Measurements from ENCODE around the gene KLF6.

Gene KLF6

DNA sequence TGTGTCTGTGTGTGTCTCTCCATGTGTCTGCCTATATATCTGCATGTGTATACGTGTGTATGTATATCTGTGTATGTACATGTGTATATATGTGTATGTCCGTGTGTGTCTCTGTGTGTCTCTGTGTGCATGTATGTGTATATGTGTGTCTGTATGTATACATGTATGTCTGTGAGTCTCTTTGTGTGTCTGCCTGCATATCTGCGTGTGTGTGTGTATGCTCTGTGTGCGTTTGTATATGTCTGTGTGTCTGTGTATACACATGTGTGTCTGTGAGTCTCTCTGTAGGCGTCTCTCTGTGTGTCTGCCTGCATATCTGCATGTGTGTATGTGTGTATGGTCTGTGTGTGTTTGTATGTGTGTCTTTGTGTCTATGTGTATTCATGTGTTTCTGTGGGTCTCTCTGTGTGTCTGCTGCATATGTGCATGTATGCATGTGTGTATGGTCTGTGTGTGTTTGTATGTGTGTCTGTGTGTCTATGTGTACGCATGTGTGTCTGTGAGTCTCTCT lies 23.7 kb upstream of the KLF6 start:
- DNase-seq = no peak

DNA sequence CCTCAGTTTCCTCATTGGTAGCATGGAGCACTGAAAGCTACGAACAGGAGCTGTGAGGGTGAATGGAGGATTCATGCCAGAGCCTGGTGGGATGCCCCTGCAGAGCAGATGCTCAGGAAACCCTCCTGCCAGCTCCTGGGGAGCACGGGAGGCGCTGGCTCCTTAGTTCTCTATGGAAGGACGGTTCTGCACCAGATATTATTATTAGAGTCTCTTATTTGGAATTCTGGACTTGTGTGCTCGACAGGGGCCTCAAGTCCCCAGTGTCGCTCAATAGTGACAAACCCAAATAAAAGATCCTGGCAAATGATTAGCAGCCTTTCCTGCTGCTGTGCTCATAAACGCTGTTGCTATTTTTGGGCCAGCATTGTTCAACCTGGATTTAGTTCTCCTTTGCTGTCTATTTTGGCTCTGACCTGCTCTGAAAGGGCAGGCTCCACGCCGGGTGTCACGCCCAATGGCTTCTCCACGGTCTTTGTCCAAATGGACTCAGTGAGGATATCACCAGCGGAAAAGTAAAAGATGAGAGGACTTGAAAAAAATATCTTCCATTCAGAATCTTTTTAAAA lies 23.0 kb upstream of the KLF6 start:
- no peak for DNase-seq

DNA sequence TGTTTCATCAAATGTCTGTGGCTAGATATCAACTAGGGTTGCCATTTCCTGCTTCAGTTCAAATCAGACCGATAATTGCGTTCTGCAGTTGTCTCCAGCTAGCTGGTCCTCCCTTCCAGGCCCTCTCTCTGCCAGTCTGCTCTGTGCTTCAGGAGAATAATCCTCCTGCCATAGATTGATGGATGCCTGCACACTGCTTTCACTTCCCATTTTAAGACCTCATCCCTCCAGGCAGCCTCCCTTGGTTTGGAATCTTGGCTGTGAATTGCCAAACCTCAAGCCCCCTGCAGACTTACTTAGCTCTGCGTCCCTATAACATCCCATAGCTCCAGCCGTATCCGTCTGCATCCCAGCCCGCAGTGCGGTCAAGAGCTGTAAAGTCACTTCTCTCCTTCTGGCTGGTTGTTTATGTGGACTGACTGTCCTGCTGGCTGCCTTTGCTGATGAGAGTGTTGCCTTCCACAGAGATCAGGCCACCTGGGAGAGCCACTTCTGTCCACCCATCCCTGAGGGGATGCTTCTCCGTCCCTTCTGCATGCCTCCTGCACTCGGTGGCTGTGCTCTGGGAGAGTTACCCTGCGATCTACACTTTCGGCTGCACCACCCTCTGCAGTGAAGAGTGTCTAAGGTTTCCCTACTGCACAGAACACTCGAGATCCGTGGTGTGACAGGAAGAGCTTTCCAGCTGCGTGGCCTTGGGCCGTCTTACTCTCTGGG lies 22.4 kb upstream of the KLF6 start:
- DNase-seq = no peak

DNA sequence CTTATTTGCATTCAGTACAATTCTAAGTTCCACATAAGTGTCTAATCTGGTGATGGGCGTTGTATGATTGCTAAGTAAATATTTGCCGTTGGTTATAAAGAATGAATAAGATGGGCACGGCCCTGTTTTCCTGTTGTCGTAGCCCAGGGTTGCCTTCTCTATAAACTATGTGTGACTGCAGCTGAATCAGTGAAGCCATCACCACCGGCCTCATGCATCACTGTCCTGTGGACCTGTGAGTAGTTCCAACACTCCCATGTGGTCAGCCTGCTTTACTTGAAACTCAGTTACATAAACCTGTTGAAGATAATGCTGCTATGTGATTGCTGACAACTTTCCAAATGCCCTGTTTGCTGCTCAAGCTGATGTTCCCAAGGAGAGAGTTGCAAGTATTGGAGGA lies 21.6 kb upstream of the KLF6 start:
- DNase-seq = no peak

DNA sequence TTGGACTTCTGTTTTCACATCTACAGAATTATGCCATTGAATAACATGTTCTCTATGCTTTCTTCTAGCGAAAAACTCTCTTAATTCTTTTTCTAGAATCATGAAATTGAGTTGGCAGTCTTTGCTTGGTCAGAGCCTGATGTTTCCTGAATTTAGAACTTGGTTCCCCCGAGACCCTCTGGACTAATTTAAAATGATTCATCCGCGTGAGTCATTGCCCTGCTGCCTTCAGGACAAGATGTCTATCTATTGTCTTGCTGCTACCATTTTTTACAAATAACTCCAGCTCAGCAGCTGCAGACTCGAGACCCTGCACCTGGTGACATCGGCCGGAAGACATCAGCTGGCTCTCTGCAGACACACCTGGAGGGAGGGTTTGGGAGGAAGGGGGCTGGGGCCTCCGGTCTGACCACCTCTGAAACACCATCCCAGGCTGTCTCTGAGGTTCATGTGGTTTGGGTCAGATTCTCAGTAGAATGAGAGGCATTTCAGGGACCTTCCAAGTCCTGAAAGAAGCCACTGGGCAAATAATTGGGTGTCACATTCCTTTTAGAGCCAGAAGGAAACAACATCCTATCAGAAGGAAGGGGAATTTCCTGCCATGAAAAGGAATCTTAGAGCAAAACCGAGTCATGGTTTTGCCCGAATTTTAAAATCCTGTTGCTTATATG lies 20.9 kb upstream of the KLF6 start:
- no peak for DNase-seq

DNA sequence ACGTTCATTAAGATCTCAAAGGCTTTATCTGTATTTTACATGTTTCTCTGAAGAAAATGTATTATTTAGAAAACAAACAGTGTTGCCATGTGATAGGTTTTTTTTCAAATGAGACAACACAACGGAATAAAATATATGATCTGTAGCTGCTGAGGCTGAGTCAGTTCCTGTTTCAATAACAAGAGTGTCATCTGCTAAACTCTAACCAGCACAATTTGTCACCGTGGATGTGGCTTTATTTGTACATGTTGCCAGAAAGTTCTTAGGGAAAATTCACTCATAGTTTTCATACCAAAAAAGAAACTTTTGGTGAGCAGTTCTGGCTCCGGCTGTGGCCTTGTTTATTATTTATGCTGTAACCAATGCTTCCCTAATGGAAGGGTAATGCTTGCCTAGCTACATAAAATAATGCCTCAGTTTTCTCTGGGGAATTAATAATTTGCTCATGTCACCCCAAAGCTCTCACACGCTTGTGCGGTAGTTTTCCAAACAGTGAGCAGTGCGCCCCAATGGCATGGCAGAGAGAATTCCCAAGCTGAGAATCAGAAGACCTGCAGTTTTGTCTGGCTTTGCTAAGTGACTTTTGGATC lies 20.3 kb upstream of the KLF6 start:
- DNase-seq = no peak

DNA sequence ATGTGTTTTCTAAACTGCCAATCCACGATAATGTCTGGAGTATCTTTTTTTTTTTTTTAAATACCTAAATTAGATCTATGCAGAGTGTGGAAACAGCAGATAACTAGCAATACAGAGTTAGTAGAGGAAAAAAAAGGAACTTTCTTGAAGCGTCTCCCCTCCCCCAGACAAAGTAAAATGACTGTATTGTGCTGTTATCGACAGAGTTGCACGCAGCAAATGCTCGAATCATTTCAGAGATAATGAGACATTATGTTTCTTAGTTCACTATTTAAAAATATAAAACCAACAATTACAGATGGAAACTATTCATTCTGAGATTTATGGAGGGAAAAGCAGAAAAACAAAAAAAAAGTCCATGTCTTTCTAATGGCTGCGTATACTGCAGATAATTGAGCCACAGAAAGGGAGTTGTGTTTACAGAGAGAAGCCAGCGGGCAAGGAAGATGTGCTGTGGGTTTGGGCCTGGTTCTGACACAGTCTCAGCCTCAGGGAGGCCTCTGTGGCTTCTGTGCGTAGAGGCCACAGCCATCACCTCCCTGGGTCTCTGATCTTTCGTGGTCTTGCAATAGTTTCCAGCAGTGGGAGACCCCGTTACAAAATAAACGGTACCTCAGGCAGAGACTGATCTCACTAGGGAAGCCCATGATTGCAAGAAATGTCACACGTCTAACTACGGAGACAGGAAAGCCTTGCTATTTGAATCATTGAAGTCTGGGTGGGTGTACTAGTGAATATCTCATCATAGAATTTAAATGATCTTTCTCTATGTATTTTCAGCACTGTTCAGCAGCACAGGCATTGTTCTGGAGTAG lies 19.1 kb upstream of the KLF6 start:
- DNase-seq = no peak

DNA sequence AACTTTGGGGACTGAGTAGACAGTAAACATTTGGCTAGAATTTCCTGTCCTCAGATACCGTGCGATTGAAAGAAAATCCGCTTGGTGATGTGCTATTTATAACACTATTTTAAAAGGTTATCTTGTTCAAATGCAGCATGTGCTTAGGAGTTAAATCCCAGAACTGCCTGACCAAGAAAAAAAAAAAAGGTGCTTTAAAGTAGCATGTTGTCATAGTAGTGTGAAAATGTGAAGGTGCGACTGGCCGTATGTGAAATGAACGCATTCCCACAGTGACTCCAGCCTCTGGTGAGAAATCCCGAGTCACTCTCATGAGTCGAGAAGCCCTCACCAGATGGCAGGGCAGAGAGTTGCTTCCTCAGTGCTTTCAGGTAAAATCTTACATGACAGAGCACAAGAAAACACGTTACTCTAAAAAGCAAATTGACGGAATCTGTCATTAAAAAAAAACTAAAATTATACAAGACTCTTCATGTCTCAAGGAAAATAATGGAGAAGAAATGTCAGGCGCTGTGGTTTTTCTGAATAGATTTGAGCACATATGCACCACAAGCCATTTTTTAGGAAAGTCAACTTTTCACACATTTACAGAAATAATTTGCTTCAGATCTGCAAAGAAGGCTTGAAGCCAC lies 18.4 kb upstream of the KLF6 start:
- DNase-seq = no peak

DNA sequence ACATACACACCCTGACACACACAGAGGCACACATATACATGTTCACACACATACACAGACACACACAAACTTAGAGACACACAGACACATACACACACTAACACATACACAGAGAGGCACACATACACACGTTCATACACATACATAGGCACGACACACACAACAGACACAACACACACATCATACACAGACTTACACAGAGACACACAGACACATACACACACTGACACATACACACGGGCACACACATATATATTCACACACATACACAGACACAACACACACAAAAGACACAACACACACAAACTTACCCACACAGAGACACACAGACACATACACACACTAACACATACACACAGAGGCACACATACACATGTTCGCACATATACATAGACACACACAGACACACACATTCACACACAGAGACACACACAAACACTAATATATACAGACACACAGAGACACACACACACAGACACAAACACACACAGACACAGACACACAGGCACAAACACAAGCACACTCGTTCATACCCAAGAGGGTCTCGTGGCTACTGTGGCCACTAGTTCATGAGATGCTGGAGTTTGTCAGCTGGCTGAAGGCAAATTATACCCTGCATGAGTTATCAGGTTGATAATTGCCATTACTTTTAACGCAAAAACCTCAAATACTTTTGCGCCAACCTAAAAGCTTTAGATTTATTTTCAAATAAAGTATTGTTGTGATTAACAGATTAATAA lies 17.7 kb upstream of the KLF6 start:
- no peak for DNase-seq

DNA sequence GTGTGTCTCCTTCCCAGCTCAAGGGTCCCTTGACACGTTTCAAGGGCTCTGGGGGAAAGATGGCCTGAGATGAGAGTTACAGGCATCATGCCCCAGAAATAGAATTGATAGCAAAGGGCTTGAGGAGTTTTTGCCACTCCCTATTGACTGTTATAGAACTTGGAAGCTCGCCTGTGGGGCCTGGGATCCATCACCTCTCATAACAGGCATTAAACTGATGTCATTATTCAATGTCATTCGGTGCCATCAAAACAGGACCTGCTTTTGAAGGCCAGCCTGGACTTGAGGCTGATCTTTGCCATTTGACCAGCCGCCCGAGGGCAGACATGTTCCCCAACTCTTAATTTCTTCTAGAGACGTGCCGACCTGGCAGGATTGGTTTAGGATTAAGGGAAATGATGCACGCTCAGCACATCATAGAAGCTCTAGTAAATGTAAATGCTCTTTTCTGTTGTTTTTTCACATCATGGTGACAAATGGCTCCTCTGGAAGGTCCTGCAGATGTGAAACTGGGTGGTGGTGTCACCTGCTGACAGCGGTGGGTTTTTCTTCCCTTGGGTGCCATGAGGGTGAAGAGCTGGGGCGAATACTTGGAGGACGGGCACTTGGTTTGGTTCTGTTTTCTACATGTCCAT lies 16.7 kb upstream of the KLF6 start:
- no peak for DNase-seq

DNA sequence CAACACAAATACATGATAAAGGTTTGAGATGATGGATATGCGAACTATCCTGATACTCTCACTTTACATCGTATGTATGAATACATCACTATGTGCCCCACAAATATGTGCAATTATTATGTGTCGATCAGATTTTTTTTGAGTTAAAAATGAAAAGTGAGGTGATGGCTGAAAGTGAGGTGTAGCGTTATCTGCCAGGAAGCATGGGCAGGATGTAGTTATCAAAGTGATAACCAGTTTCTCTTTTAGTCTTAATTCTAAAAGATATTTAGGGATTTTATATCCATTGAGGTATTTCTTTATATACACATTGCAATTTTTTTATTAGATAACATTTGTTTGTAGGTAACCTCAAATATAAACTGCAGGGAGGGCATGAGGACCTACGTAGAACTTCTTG lies 15.6 kb upstream of the KLF6 start:
- no peak for DNase-seq

DNA sequence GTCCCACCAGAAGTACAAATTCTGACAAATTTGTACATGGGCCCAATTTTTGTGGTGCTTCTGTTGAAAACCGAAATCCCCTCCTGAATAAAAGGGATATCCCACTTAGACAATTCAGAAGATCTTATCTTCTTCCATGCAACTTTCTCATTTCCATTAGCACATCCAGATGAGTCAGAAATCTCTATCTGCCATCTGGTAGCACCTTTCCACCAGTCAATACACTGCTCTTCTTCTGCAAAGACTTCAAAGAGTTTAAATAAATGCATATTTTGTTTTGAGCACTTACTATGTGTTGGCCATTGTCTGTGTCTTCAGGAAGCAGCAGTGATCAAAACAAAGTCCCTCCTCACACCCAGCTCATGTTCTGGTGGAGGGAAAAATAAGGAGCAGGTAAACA lies 12.7 kb upstream of the KLF6 start:
- DNase-seq = no peak

DNA sequence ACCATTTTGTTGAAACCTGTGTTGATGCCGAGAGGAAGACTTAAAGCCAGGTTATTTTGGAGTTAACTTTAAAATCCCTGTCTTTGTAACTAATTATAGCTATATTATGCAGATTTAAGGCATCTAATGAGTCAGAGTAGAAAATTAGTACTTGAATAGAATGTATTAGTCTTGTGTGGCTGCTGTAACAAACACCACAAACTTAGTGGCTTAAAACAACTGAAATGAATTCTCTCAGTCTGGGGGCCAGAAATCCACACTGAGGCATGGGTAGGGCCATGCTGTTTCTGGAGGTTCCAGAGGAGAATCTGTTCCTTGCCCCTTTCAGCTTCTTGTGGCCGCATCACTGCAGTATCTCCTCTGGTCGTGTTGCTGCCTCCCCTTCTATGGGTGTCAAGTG lies 8.5 kb upstream of the KLF6 start:
- no peak for DNase-seq

DNA sequence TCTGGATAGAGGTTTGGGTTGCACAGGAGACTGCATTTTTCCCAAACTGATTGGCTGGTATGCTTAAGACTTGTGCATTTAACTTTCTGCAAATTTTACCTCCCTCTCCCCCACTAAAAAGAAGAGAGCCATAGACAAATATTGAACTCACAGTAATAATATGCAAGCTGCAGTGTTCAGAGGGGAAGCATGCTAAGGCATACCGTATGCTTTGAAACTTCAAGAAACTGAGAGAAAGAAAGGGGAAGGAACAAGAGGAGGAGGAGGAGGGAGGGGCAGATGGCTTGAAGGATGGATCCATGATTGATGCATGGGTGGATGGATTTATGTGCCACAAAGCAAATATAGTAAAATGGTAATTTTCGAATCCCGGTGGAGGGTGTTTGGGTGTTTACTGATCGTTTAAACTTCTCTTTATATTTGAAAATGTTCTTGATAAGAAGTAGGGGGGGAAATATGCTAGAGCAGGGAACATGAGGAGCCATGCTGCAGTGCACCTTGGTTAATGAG lies 7.8 kb upstream of the KLF6 start:
- no peak for DNase-seq

DNA sequence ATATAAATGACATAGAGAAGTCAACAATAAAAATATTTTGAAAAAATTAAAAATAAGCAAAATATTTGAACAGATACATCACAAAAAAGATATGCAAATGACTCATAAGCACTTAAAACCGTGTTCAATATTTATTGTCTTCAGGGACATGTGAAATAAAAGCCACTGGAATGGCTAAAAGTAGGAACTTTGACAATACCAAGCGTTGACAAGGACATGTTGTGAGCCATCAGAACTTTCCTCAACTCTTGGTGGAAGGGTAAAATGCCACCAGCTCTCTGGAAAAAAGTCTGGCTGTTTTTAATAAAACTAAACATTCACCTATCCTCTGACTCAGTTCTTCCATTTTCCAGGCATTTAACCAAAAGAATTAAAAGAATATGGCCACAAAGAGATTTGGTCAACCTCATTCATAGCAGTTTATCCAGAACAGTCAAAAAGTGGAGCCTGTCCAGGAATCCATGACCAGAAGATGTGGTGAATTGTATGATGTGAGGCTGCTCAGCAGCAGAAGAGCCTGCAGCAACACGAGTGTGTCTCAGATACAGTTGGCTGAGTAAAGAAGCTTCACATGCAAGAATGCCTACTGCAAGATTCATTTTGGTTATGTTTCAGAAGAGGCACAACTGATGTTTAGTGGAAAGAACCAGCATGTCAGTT lies 7.1 kb upstream of the KLF6 start:
- DNase-seq = no peak

DNA sequence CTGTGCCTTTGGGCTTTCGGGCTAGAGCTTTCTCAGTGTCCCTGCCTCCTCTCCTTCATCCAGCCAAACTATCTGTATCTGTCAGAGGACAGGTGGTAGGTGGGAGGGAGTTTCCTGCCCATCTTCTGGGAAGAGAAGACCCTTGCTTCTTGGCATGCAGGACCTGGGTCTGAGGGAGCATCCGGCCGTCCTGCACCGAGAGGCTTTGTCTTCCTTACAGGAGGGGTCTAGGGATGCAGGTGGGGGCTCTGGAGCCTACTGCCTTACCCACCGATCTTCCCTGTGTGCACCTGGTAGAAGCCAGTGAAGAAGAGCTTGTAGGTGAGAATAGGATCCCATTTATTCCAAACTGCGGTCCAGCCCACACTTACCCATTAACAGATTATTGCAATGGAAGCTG lies 5.8 kb upstream of the KLF6 start:
- DNase-seq = no peak

DNA sequence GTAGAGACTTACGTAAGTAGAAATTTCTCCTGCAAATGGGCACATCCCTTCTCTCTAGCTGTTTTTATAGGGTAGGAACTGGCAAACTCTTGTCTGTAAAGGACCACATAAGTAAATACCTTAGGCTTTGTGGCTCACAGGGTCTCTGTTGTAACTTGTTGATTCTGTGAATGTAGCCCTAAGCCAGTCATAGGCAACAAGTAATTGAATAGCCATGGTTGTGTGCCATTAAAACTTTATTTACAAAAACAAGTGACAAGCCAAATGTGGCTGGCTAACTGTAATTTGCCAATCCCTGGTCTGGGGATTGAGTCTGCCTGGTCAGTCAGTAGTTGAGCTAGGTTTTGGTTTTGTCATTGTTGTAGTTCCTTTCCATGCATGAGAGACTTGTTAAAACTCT lies 5.3 kb upstream of the KLF6 start:
- DNase-seq = no peak

DNA sequence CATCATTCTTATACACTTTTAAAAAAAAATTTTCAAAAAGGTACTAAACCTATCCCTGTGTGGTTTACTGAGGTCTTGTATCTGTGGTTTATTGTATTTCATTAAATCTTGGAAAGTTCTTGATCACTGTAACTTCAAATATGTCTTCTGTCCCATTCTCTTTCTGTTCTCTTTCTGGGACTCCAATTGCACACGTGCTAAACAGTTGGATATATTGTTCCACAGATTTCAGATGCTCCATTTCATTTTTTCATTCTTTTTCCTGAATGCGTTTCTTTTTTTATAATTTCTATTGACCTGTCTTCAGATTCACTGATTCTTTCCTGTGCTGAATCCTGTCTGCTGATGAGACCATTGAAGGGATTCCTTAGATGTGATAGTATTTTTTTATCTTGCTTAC lies 4.6 kb upstream of the KLF6 start:
- no peak for DNase-seq

DNA sequence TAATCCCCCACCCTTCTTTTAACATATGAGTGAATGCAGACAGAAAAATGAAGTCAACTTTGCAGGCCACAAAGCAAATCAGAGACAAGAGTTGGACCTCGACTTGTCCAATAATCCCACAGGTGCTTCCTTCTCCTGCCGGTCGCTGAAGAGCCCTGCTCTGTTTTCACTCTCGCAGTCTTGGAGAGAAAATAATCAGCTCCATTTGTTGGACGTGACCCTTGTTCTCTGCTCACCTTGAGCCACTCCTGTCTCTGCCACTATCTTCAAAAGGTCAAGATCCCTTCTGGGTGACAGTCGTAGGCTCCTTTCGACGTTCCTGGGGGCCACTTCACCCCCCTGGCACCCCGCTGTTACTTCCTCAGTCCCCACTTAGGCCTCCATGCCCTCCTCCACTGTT lies 2.8 kb upstream of the KLF6 start:
- no peak for DNase-seq

DNA sequence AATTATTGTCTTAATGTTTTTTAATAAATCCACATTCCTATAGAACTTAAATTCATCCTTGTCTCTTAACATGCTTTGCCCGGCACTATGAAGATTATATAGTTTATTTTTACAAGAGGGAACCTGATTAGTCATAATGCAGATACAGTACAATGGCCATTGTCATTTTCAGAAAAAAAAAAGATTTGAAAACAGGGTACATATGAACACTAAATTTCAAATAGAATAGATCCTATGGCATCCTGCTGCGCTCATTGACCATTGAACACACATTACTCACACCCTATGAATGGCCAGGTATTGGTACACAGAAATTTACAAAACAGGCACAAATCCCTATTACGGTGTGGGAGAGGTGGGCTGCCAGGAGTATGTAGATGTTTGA lies 2.0 kb upstream of the KLF6 start:
- no peak for DNase-seq

Data from NCI-H2081 treated with DMSO at 0.1 percent for 48 hours (cell line).